HUES6 (cell line): Measurements from ENCODE around the gene SLAMF7.

ENCODE experiments used
- H3K27ac ChIP-seq: 2 replicates; pipeline ENCODE4 v1.7.0; 2013; ENCODE audit warnings: low read depth, mild to moderate bottlenecking, low read length, inconsistent platforms
- H3K27me3 ChIP-seq: 2 replicates; pipeline ENCODE4 v1.6.1; 2013; ENCODE audit warnings: low read length; ENCODE audit not compliant: control insufficient read depth, insufficient read depth
- H3K36me3 ChIP-seq: 2 replicates; pipeline ENCODE4 v1.6.1; 2013; ENCODE audit warnings: low read length; ENCODE audit not compliant: control insufficient read depth, insufficient read depth
- H3K4me1 ChIP-seq: 2 replicates; pipeline ENCODE4 v1.6.1; 2013; ENCODE audit warnings: low read length; ENCODE audit not compliant: control insufficient read depth, insufficient read depth
- H3K4me3 ChIP-seq: 2 replicates; pipeline ENCODE4 v1.5.1; 2013; ENCODE audit warnings: low read depth, low read length
- H3K9ac ChIP-seq: one replicate; pipeline ENCODE4 v1.6.1; 2013; ENCODE audit warnings: mild to moderate bottlenecking, low read length
- H3K9me3 ChIP-seq: 2 replicates; pipeline ENCODE4 v1.6.1; 2013; ENCODE audit warnings: low read depth, low read length; ENCODE audit not compliant: control insufficient read depth, insufficient read depth

SLAMF7 gene

DNA sequence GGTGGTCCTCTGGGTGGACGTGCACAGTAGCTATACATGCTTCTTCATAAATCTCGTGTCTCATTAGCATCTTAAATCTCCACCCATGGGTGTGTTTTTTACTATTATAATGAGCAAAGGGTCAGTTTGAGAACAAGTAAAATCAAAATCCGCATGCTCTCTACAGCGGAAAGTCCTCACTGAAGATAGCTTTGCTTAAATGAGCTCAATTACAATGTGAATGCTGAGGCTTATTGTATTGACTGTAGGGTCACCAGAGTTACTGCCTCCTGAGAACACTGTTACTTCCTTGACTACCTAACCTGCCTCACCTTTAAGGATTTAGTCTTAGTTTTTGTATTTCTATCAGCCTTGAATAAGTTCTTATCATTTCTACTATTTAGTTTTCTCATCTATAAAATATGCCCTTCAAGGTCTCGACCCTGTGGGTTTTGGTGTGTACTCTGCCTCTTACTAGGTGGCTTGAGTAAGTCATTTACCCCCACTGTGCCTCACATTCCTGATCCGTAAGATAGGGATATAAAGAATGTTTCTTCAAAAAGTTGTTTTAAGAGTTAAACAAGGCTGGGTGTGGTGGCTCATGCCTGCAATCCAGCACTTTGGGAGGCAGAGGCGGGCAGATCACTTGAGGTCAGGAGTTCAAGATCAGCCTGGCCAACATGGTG is 7.9 kb downstream of the SLAMF7 start:
- Histone ChIP-seq H3K4me1 (peaks cover 17% of the 10 kb centered on the region), H3K27ac (no peak overlapping the region), H3K4me3 (no peak overlapping the region), H3K9me3 (no peaks in the 10 kb centered on the region), H3K9ac (no peak overlapping the region), H3K27me3 (0 out of 2 replicates have a peak, but pooled peaks cover 3% of the 10 kb centered on the region), H3K36me3 (no peaks in the 10 kb centered on the region)

- H3K27me3 ChIP-seq, result 0 out of 2 replicates have a peak, but pooled peaks cover 3% of the 10 kb centered on the region
- H3K4me3 ChIP-seq, result no peak overlapping the region
- H3K27ac ChIP-seq, result no peak overlapping the region
- H3K4me1 ChIP-seq, result peaks cover 16% of the 10 kb centered on the region
- H3K9me3 ChIP-seq, result no peaks in the 10 kb centered on the region
- H3K9ac ChIP-seq, result no peak overlapping the region
- H3K36me3 ChIP-seq, result no peaks in the 10 kb centered on the region
Measured at GRCh38 chr1:160747717-160748116, 8.7 kb downstream of the SLAMF7 start.

DNA sequence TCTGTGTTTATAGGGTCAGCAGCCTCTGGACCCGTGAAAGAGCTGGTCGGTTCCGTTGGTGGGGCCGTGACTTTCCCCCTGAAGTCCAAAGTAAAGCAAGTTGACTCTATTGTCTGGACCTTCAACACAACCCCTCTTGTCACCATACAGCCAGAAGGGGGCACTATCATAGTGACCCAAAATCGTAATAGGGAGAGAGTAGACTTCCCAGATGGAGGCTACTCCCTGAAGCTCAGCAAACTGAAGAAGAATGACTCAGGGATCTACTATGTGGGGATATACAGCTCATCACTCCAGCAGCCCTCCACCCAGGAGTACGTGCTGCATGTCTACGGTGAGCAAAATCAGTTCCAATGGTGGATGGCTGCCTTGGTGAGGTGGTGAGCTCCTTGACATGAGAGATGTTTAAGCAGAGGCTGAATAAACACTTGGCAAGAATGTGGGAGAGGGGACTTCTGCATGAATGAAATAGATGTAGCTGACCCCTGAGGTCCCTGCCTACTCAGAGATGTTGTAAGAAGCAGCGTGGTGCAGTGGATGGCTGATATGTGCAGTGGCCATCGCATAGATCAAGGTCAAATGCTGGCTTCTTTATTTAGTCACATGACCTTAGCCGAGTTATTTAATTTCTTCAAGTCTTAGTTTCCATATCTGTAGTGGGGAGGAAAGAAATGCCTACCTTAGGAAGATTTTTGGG is 9.3 kb downstream of the SLAMF7 start:
- no peaks in the 10 kb centered on the region for H3K36me3 ChIP-seq
- 0 out of 2 replicates have a peak, but pooled peaks cover 3% of the 10 kb centered on the region for H3K27me3 ChIP-seq
- no peaks in the 10 kb centered on the region for H3K9me3 ChIP-seq
- H3K4me3 ChIP-seq, result no peak overlapping the region
- no peak overlapping the region for H3K9ac ChIP-seq
- no peak overlapping the region for H3K27ac ChIP-seq
- H3K4me1 ChIP-seq, result peaks cover 16% of the 10 kb centered on the region

DNA sequence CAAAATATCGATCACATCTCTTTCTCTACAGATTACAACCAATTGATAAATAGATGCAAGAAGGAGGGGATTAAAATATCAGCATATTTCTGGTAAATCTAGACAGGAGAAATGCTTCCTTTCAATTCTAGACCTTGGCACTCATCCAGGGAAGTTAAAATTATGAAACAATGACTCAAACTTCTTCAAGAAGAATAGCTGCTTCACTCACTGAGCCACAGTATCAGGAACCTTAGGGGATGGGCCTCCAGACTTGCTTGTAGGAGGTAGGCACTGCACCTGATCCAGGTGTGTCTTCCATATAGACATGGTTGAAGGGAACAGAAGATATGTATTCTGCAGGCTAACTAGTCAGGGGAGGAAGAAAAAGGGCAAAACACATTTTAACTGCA is 9.8 kb downstream of the SLAMF7 start:
- H3K27me3 ChIP-seq, result 0 out of 2 replicates have a peak, but pooled peaks cover 3% of the 10 kb centered on the region
- no peak overlapping the region for H3K9ac ChIP-seq
- no peaks in the 10 kb centered on the region for H3K36me3 ChIP-seq
- H3K9me3 ChIP-seq, result no peaks in the 10 kb centered on the region
- no peak overlapping the region for H3K27ac ChIP-seq
- peaks cover 16% of the 10 kb centered on the region for H3K4me1 ChIP-seq
- H3K4me3 ChIP-seq, result no peak overlapping the region

DNA sequence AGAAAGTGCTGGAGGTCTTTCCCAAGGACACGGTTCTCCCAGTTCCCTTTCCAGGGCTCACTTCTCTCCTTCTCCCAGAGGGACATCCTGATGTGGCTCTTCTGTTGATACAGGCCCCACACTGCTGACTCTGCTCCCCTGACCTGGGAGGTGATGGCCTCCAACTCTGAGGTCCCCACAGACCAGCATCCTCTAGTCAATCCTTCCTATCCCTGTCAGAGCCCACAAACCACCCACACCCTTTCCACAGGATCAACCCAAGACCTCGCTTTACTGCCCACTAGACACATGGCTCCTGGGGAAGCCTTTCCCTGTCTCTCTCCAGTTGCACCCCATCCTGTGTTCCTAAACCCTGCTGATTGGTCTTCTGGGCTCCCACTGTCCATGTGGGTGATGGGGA is 11.6 kb downstream of the SLAMF7 start:
- Histone ChIP-seq H3K9me3 (no peaks in the 10 kb centered on the region), H3K36me3 (no peaks in the 10 kb centered on the region), H3K4me1 (peaks cover 13% of the 10 kb centered on the region), H3K4me3 (no peak overlapping the region), H3K27ac (no peak overlapping the region), H3K9ac (no peak overlapping the region), H3K27me3 (0 out of 2 replicates have a peak, but pooled peaks cover 3% of the 10 kb centered on the region)

- H3K36me3 ChIP-seq, result no peaks in the 10 kb centered on the region
- H3K4me3 ChIP-seq, result no peak overlapping the region
- H3K27me3 ChIP-seq, result 0 out of 2 replicates have a peak, but pooled peaks cover 3% of the 10 kb centered on the region
- H3K27ac ChIP-seq, result no peak overlapping the region
- H3K9ac ChIP-seq, result no peak overlapping the region
- no peaks in the 10 kb centered on the region for H3K9me3 ChIP-seq
- H3K4me1 ChIP-seq, result peaks cover 3% of the 10 kb centered on the region
Measured at GRCh38 chr1:160752406-160752805, 13.4 kb downstream of the SLAMF7 start.

DNA sequence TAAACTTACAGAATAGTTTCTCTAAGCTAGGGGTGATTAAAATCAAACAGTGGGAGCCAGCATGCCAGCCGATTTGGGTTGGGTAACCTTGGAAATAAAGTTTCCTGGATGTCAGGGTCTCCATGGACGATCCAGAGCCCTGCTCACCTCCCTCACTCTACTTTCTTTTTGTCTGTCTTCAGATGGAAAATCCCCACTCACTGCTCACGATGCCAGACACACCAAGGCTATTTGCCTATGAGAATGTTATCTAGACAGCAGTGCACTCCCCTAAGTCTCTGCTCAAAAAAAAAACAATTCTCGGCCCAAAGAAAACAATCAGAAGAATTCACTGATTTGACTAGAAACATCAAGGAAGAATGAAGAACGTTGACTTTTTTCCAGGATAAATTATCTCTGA is 13.9 kb downstream of the SLAMF7 start:
- Histone ChIP-seq H3K9ac (no peak overlapping the region), H3K27me3 (0 out of 2 replicates have a peak, but pooled peaks cover 3% of the 10 kb centered on the region), H3K36me3 (no peaks in the 10 kb centered on the region), H3K9me3 (no peaks in the 10 kb centered on the region), H3K4me1 (no peaks in the 10 kb centered on the region), H3K27ac (no peak overlapping the region), H3K4me3 (no peak overlapping the region)

DNA sequence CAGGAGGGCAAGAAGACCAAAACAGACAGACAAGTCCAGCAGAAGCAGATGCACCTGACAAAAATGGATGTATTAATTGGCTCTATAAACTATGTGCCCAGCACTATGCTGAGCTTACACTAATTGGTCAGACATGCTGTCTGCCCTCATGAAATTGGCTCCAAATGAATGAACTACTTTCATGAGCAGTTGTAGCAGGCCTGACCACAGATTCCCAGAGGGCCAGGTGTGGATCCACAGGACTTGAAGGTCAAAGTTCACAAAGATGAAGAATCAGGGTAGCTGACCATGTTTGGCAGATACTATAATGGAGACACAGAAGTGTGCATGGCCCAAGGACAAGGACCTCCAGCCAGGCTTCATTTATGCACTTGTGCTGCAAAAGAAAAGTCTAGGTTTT is 14.5 kb downstream of the SLAMF7 start:
- H3K9ac ChIP-seq, result no peak overlapping the region
- H3K27me3 ChIP-seq, result 0 out of 2 replicates have a peak, but pooled peaks cover 3% of the 10 kb centered on the region
- H3K9me3 ChIP-seq, result no peaks in the 10 kb centered on the region
- no peaks in the 10 kb centered on the region for H3K4me1 ChIP-seq
- no peak overlapping the region for H3K4me3 ChIP-seq
- H3K27ac ChIP-seq, result no peak overlapping the region
- no peaks in the 10 kb centered on the region for H3K36me3 ChIP-seq

GRCh38 chr1:160755461-160755860 is 16.4 kb downstream of the SLAMF7 start:
- Histone ChIP-seq H3K9ac (no peak overlapping the region), H3K9me3 (no peaks in the 10 kb centered on the region), H3K27me3 (0 out of 2 replicates have a peak, but pooled peaks cover 3% of the 10 kb centered on the region), H3K4me1 (no peaks in the 10 kb centered on the region), H3K27ac (no peak overlapping the region), H3K4me3 (no peak overlapping the region), H3K36me3 (no peaks in the 10 kb centered on the region)

DNA sequence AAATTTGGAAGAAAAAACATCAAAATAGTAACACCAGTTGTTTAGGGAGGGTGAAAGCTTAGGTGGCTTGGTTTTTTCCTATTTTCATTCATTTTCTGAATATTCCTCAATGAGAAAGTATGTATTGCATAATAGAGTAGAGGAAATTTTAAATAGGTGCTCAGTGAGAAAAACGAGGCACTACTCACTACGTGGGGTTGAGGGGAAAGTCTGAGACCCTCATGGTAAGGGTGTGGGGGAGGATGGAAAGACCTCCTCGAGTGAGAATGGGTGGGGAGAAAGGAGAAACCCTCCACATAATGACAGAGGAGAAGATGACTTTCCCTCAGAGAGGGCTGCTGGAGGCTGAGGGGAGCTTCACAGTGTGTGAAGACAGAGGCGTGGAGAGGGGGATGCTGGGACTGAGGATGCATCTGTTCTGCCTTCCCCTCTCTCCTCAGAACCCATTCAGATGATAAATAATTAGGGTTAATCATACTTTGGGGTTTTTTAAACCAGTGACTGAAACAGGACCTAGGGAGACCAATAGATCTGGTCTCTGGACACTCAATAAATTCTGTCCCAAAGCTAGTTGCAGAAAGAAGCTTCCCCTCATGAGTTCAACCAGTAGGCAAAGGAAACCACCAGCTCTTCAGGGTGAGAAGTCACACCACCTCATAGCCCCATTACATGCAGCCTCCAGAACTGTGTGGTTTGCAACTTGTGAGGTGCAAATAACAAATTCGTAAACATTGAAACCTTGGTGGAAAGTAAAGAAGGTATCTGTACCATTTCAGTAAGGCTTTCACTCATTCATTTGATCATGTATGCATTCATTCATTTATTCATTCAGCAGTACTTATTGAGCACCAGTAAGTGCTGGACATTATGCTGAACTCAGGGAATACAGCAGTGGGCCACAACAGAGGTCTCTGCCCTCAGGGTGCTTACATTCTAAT is 17.1 kb downstream of the SLAMF7 start:
- Histone ChIP-seq H3K9me3 (no peaks in the 10 kb centered on the region), H3K27me3 (0 out of 2 replicates have a peak, but pooled peaks cover 3% of the 10 kb centered on the region), H3K4me1 (no peaks in the 10 kb centered on the region), H3K9ac (no peak overlapping the region), H3K27ac (no peak overlapping the region), H3K4me3 (no peak overlapping the region), H3K36me3 (no peaks in the 10 kb centered on the region)
